ENCODE measurements around the gene RAB44.

The RAB44 gene

GRCh38 chr6:36677753-36678487, 19.7 kb upstream of the RAB44 start:
- TF ChIP-seq ZNF274 (IDR thresholded peaks at IDR 0.05; ENCODE audit: low read depth, low read length) = no peak

GRCh38 chr6:36678488-36679042, 19.1 kb upstream of the RAB44 start, which contains the start of gene CDKN1A:
CDKN1A (plus strand) TSS chr6:36678714; CDS start chr6:36684102, 5,388 bp downstream.
- H3K4me3 ChIP-seq (ENCODE audit: low read length) = peak within 1 kb of the TSS; percentile 99
- TF ChIP-seq ZNF274 (IDR thresholded peaks at IDR 0.05; ENCODE audit: low read depth, low read length) = no peak

More at GRCh38 chr6:36677753-36678487, 19.7 kb upstream of the RAB44 start:
- H3K4me3 ChIP-seq (ENCODE audit: low read length) = peak overlapping the region; percentile 60

GRCh38 chr6:36679043-36679833, 18.4 kb upstream of the RAB44 start:
- H3K4me3 ChIP-seq (ENCODE audit: low read length) = peak overlapping the region; percentile 99
- no peak for TF ChIP-seq ZNF274 (IDR thresholded peaks at IDR 0.05; ENCODE audit: low read depth, low read length)

GRCh38 chr6:36682328-36683144, 15.1 kb upstream of the RAB44 start:
- peak overlapping the region; percentile 99 for H3K4me3 ChIP-seq (ENCODE audit: low read length)
- TF ChIP-seq ZNF274 (IDR thresholded peaks at IDR 0.05; ENCODE audit: low read depth, low read length) = no peak

- no peak for TF ChIP-seq ZNF274 (IDR thresholded peaks at IDR 0.05; ENCODE audit: low read depth, low read length)
- peak overlapping the region; percentile 3; the same call in 1 of the 2 replicates for H3K4me3 ChIP-seq (ENCODE audit: low read length)
Observed at GRCh38 chr6:36683145-36683655, 14.4 kb upstream of the RAB44 start.

- H3K4me3 ChIP-seq (ENCODE audit: low read length) = no peak overlapping the region; the same call in 1 of the 2 replicates
- TF ChIP-seq ZNF274 (IDR thresholded peaks at IDR 0.05; ENCODE audit: low read depth, low read length) = no peak
Observed at GRCh38 chr6:36683656-36684446, 13.8 kb upstream of the RAB44 start.

GRCh38 chr6:36684447-36684812, 13.2 kb upstream of the RAB44 start:
- H3K4me3 ChIP-seq (ENCODE audit: low read length) = no peak overlapping the region
- TF ChIP-seq ZNF274 (IDR thresholded peaks at IDR 0.05; ENCODE audit: low read depth, low read length) = no peak

GRCh38 chr6:36685166-36685924, 12.3 kb upstream of the RAB44 start:
- no peak for TF ChIP-seq ZNF274 (IDR thresholded peaks at IDR 0.05; ENCODE audit: low read depth, low read length)
- H3K4me3 ChIP-seq (ENCODE audit: low read length) = no peak overlapping the region

- TF ChIP-seq ZNF274 (IDR thresholded peaks at IDR 0.05; ENCODE audit: low read depth, low read length) = no peak
- no peak overlapping the region for H3K4me3 ChIP-seq (ENCODE audit: low read length)
Observed at GRCh38 chr6:36685926-36686667, 11.5 kb upstream of the RAB44 start.

- no peak for TF ChIP-seq ZNF274 (IDR thresholded peaks at IDR 0.05; ENCODE audit: low read depth, low read length)
- no peak overlapping the region for H3K4me3 ChIP-seq (ENCODE audit: low read length)
Observed at GRCh38 chr6:36686668-36687513, 10.7 kb upstream of the RAB44 start.
